HG03039 (cell line): ENCODE measurements around the gene DNAJC21.

Experiments
- ATAC-seq: cut with Tn5 transposase; IDR thresholded peaks from one replicate; pipeline ENCODE4 v1.9.1; 2021; ENCODE audit warnings: mild to moderate bottlenecking, moderate library complexity; ENCODE audit not compliant: unreplicated experiment

DNAJC21 gene

GRCh38 chr5:34977934-34978613, 48.7 kb downstream of the DNAJC21 start:
- peak; percentile 74 for ATAC-seq

DNA sequence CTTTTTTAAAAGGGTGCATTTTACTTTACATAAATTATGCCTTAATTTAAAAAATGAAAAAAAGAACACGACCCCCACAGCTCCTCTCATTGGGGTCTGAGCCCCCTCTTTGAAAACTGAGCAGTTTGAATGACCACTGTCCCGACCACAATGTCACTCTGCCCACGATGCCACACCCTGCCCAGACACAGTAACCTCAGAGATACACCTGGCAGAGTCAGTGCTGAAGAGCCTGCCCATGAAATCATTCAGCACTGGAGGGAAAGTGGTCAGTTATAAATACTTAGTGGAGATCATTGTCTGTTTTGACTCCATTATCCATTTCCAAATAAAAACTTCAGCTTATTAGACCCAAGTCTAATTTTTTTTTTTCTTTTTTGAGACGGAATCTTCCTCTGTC, 49.3 kb downstream of the DNAJC21 start:
- no peak for ATAC-seq

DNA sequence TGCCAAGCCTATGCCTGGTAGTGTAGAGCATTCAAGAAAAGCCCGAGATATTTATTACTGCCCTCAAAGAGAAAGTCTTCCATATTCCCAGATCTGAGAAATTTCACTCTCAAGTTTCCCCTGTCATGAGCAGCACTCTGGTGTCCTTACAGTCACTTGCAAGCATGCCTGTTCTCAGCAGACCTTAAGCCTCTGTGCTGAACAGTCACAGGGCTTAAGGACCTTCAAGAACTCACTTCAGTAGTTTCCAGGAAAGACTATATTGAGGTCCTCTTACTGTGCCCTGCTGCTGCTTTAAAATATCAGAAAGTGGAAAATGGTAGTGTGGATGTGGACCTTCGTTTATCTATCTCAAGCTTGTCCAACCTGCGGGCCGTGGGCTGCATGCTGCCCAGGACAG, 53.5 kb downstream of the DNAJC21 start:
- no peak for ATAC-seq

GRCh38 chr5:34986965-34987364, 57.6 kb downstream of the DNAJC21 start:
- ATAC-seq = no peak

DNA sequence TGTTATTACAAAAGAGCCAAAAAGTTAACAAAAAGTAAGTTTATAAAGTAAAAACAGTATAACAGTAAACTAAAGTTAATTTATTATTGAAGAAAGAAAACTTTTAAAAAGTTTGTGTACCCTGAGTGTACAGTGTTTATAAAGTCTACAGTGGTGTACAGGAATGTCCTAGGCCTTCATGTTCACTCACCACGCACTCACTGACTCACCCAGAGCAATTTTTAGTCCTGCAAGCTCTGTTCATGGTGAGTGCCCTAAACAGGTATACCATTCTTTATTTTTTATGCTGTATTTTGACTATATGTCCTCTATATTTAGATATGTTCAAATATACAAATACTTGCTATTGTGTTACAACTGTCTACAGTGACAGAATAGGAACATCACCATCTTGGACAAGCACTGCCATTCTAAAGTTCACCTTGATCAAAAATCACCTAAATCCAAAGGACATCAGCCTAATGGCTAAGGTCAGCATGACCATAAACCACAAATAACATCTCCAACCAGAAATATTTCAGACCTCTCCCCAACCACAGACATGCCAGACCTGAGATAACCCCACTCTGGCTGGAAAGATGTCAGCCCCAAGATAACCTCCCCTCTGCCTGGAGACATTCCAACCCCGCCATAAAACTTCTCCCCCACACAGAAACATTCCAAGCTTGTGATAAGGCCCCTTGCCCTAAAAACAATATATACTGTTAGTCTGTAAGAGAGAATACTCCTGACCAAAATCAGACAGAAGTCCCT, 62.3 kb downstream of the DNAJC21 start:
- no peak for ATAC-seq

GRCh38 chr5:34993951-34994350, 64.6 kb downstream of the DNAJC21 start:
- ATAC-seq = no peak

DNA sequence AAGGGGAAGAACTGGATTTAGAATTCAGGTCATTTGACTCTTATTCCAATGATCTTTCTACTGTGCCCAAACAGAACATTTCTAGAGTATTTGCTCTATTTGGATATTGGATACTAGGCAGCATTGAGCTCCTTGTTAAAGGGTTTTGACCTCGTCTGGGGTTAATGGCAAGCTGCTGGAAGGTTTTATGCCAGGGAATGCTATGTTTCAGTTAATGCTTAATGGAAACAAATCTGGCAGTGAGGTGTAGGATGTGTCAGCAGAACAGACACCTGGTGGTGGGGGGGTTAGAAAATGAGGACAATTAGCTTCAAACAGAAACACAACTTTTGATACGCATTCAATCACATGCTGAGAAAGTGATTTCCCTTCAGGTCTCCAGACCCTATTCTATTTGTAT, 66.9 kb downstream of the DNAJC21 start:
- ATAC-seq = no peak

DNA sequence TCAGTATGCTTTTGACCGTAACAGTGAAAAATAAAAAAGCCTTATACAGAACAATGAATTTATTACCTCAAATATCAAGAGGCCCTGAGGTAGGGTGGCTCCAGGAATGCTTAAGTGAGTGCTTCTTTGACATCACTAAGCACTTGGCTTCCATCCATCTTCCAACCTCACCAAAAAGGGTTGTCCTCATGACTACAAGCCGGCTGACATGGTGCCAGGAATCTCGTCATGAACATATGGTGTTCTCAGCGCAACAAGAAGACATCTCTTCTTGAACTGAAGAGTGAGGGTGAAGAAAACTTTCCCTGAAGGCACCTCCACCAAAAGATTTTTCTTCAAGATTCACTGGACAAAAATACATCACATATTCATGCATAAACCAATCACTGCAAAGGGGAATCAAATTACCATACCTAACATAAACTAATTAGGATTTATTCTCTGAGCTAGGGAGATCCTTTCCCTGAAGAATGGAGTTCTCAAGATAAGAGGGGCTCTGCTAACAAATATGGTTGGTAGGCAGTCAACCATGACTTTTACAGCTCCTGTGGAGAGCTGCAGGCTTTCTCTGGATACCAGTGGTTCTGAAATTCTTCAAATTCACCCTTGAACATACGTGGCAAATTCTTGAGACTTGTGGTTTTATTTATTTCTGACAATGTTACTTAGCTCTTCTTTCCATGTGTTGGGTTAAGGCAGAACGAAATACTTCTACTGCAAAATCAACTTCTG, 68.9 kb downstream of the DNAJC21 start:
- no peak for ATAC-seq

DNA sequence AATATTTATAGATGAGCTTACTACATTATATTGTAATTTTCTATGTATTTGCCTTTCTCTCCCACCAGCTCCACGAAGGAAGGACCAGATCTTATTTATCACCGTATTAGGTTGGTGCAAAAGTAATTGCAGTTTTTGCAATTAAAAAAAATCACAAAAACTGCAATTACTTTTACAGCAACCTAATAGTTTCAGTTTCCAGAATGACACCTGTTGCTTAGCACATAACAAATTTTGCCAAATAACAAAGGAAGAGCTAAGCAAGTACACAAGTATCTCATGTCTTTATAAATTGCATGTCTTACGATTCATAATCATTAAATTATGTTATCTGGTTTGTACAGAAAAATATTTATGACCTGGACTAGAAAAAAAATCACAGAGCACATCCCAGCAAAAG, 72.5 kb downstream of the DNAJC21 start:
- no peak for ATAC-seq

GRCh38 chr5:35002459-35002858, 73.1 kb downstream of the DNAJC21 start:
- ATAC-seq = no peak

DNA sequence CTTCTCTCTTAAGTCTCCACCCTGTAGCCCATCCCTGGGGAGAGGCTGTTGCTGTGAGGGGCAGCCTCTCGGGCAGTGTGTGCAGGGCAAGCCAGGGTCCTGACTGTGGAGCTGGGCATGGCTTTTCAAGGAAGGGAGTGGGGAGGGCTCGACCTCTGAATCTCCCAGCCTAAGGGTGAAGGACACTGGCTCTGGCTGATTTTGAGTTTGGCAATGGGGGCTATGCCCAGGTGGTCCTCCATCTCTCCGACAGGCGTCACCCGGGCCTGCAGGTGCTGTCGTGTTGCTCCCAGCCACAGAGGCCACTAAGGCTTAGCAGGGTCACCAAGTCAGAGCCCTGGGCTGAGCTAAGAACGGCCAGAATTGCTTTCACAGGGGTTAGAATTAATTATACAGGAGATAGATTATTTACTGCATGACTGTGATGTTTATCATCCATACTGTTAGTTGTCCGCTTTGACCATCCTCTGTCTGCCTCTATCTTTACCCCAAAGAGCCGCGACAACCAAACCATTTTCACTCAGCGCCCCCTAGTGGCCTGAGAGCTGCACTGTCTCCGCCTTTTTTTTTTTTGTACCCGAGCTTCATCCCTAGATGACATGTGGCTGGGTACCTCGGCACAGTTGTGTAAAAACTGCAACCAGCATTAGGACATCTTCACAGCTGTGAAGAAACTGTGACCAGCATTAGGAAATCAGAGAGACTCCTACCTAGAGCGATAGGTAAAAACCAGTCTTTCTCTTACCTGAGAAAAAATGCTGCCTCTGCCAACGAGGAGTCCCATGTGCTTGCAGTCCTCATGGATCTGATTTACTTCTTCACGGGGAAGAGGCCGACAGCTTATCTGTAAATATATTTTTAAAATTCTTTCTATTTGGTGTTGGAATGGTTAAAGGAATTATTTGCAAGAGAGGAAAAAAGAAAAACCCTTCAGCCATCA, 73.9 kb downstream of the DNAJC21 start:
- ATAC-seq = peak; percentile 73

DNA sequence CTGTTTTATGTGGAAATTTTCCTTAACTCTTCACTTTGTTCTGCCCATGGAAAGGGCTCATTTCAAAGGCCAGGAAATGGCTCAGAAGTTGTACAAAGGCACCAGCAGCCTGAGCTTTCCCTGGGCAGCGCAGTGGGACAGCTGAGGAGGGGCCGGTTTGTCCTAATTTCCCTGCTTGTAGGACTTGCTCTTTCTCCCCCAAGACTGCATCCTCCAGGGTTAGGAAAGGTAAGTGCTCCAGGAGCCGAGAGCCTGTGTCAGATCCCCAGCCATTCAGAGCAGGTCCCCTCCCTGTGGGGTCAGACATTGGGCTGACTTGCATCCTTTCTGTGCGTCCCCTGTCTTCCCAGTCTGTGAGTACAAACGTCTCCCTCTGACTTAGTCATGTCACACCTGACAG, 74.8 kb downstream of the DNAJC21 start:
- no peak for ATAC-seq

GRCh38 chr5:35004771-35005170, 75.4 kb downstream of the DNAJC21 start:
- ATAC-seq = no peak
